HPDE6-E6E7 (cell line): ENCODE results near the gene PCNT.

Experiments used
- DNase-seq: peaks from one replicate; pipeline ENCODE4 v3.0.0; 2011; ENCODE audit warnings: missing footprints; ENCODE audit errors: extremely low spot score

The PCNT gene

DNA sequence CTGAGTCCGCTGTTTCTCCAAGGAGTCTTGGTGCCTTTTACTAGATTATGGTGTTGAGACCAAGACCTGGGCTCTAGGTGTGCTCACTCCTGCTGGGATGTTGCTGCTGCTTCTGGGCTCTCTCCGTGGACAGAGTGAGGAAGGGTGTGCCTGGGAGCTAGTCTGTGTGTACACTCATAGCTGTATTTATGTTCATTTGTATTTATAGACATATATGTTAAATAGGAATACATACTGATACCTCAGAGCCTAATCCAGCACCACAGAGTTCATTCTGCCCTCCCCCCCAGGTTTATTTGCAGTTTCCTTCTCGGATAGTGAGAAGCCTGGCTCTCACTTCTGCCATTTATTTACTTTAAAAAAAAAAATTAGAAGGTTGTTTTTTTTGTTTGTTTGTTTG, 12.6 kb downstream of the PCNT start:
- no peak for DNase-seq

GRCh38 chr21:46340998-46341397, 17.0 kb downstream of the PCNT start:
- no peak for DNase-seq

GRCh38 chr21:46344219-46344915, 20.4 kb downstream of the PCNT start:
- DNase-seq: no peak

DNA sequence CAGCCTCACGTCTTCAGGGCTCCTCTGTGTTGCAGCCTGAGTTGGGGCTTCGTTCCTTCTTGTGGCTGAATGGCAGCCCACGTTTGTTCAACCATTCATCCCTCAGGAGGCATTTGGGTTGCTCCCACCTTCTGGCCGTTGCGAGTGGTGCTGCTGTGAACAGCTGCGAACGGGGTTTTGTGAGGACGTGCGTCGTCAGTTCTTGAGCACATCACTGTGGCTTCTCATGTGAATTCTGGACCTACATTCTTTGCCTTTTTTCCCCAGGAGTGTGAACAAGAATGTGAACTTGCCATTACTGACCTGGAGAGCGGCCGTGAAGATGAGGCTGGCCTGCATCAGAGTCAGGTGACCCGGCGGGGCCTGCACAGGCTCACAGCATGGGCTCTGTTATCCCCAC, 21.9 kb downstream of the PCNT start:
- no peak for DNase-seq

DNA sequence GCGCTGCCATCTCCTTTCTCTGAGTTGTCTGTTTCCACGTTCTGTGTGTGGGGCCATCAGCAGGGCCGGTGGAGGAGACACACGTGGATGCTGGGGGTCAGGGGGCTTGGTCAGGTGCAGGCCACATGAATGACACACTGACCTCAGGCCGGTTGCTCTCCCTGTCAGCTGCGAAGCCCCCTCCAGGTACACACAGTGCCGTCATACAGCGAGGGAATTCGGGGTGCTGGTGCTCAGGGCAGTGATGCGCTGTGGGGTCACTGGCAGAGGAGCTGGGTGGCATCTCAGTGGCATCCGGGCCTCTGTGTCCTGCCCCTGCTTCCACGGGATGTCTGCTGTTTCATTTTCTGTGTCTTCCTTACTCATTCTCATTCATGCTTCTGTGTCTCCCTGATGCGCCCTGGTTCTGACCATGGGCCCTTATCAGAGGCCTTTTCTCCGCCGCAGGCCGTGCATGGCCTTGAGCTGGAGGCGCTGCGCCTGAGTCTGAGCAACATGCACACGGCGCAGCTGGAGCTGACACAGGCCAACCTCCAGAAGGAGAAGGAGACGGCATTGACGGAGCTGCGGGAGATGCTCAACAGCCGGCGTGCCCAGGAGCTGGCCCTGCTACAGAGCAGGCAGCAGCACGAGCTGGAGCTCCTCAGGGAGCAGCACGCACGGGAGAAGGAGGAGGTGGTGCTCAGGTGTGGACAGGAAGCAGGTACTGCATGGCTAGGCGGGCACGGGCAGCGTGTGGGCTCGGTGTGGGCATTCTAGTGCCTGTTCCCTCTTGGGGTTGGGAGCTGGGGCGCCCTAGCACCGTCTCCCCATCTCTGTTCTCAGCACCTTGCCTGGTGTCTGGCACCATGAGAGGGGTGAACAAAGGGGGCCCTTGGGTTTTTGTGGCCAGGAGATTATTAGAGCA, 22.6 kb downstream of the PCNT start:
- DNase-seq: no peak

DNA sequence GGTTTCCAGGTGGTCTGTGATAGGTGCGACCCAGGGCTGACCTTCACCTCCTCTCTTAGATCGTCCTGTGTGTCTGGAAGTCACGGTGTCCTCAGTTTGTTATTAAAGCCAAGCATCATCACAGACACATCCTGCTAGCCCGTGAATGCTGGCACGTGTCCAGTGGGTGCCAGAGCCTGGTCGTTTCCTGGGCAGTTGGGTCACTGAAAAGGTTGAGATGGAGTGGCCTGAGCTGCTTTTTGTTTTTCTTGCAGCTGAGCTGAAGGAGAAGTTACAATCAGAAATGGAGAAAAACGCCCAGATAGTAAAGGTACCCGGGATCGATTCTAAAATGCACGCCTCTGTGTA, 23.2 kb downstream of the PCNT start:
- no peak for DNase-seq

DNA sequence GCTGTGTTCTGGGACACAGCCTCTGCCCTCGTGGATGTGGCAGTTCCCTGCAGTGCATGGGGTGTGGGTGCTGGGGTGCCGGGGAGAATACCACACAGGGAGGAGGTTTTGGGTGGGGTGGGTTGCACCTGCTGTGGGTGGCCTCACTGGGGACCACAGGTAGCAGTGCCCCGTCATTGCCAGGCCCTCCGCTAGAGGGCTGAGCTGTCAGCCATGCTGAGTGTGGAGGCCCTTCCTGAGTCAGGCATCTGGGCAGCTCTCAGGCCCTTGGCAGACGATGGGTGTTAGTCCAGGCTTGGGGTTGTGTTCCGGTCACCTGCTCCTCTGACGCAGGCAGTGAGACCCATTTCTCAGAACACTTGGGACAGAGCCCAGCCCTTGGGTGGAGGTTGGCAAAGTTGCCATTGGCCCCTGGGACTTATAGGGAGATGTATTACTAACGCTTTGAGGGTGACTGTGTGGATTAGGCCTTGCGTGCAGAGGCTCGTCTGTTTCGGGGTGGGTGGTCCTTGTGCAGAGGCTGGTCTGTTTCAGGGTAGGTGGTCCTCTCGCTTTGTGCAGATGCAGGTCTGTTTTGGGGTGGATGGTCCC, 23.9 kb downstream of the PCNT start:
- no peak for DNase-seq

DNA sequence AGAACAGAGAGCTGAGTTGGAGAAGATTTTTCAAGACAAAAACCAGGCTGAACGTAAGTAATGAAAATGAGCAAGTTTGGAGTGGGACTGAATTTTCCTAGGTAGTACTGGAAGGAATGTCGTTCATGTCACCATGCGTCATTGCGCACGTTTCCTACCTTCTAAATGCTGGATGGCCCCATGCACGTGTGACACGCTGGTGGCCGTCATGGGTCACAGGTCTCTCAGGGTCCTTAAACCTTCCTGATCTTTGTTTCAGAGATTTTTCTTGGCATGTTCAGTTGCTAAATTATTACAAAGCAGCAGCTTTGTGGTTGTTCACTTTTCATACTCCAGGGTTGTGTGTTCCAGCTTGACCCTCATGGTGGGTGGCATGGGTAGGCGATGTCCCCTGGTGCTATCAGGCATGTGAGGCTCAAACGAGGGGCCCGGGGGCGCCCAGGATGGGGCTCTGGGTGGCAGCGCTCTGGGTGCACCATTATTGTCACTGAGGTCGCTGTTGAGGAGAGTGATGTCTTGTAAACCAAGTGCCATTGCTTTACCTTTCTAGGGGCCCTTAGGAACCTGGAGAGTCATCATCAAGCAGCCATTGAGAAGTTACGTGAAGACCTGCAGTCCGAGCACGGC, 25.3 kb downstream of the PCNT start:
- DNase-seq: no peak

- no peak for DNase-seq
These were observed 26.6 kb downstream of the PCNT start for GRCh38 chr21:46350571-46350970.

DNA sequence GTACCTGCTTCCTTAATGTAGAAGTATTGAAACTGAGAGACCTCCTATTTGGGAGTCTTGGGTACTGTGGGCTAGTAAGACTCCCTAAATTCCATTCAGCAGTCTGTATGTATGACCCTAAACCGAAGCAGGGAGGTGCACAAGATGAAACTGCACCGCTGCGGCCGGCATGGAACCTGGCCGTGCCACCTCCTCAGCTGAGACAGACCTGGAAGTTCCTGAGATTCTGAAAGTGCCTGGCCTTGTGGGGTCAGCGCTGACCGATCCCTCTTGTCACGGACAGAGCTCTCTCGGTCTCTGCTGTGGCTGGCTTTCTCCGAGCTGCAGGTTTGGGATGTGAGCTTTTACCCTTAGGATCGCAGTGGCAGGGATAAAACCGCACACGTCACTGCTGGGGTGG, 27.0 kb downstream of the PCNT start:
- DNase-seq: no peak

GRCh38 chr21:46351476-46352163, 27.7 kb downstream of the PCNT start:
- no peak for DNase-seq

GRCh38 chr21:46352164-46352515, 28.2 kb downstream of the PCNT start:
- DNase-seq: no peak

DNA sequence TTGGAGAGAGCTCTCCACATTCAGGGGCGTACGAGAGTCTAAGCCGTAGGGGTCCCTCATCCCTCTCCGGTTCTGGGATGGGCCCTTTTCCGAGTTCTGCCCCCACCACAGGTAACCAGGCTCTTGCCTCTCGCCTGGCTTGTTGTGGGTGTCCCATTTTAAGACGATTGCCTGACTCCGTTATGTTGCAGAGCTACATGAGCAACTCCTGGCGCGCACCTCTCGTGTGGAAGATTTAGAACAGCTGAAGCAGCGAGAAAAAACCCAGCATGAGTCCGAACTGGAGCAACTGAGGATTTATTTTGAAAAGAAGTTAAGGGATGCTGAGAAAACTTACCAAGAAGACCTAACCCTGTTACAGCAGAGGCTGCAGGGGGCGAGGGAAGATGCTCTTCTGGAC, 29.0 kb downstream of the PCNT start:
- no peak for DNase-seq

DNA sequence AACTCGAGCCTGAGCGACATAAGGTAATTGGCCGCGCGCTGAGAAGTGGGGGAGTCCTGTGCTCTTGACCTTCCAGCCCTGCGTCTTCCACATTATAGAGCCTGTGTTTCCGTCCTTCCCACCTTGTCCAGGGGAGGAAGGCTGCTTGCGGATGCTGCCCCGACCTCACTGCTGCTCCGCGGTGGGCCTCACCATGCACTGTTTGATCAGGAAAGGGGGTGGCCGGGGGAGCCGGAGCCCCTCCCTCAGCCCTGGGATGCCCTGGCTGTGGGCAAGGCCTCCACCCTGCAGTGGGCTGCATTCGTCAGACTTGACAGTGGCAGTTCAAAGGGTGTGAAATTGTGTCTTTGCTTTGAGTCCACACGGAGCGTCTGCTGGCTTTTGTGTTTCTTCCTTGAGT, 30.1 kb downstream of the PCNT start:
- no peak for DNase-seq

GRCh38 chr21:46354518-46354917, 30.6 kb downstream of the PCNT start:
- no peak for DNase-seq

- DNase-seq: no peak
These were observed 31.4 kb downstream of the PCNT start for GRCh38 chr21:46355161-46356004.

GRCh38 chr21:46356005-46356338, 32.0 kb downstream of the PCNT start:
- no peak for DNase-seq

- DNase-seq: no peak
These were observed 32.8 kb downstream of the PCNT start for GRCh38 chr21:46356494-46357334.

DNA sequence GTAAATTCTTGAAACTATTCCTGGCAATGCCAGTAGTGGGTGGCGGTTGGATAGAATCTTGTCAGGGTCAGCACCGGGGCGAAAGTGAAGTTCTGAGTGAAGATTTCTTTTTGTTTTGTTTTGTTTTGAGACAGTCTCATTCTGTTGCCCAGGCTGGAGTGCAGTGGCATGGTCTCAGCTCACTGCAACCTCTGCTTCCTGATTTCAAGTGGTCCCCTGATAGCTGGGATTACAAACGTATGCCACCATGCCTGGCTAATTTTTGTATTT, 33.3 kb downstream of the PCNT start:
- no peak for DNase-seq

DNA sequence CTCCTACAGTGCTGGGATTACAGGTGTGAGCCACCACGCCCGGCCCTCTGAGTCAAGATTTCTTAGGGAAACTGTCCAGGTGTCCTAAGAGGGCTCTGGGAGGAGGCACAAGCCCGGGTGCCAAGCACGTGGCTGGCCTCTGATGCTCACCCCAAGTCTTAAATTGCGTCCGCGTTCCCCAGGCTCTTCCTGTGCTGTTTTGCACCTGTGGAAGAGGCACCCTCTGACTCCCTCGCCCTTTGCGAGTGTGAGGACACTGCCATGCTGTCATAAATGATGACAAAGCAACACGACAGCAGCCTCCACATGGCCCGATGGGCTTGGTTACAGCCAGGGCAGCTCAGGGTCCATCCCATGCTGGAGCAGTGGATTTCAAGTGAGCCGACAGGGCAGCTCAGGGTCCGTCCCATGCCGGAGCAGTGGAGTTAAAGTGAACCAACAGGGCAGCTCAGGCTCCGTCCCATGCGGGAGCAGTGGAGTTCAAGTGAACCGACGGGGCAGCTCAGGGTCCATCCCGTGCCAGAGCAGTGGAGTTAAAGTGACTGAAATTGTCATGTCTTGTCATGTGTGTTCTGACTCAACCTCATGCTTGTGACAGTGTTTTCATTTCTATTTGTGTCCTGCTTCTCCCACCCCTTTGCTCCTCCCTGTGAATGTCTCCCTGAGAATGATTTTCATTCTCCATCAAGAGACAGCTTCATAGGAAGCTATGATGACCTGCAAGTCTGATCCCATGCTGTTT, 33.9 kb downstream of the PCNT start:
- no peak for DNase-seq
